A673 (cell line): ENCODE measurements around the gene SNX30.

Experiments used
- EZH2 ChIP-seq: fragments of 200-600 bp; sonication (generic); IDR thresholded peaks from 2 replicates; pipeline ENCODE4 v1.6.1; 2017; ENCODE audit warnings: borderline replicate concordance, low read depth, mild to moderate bottlenecking, mixed read lengths, antibody characterized with exemption, low read length; ENCODE audit not compliant: poor library complexity, severe bottlenecking
- TF ChIP-seq, protein P1 (sequence below): fragments of 300-800, 200-600 bp; sonication (generic); conservative IDR thresholded peaks from 2 replicates; pipeline ENCODE4 v1.5.1; 2017; ENCODE audit warnings: low read depth, mild to moderate bottlenecking, antibody characterized with exemption, low read length, moderate library complexity, mixed read lengths

DNA sequence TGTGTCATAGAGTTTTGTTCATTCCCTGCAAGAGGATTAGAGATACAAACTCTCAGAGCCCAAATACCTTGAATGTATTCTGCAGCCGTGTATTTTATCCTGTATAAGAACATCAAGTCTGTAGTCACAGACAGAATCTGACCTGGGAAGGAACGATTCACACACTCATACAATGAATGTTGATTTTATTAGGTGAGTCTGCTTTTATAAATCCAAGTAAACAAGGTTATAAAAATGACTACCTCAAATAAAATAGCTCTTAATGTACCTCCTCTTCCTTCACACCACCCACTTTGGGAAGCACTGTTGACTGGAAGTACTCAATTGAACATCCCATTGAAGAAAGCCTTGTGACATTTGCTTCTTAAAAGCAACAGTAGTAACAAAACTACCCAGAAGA is 128.2 kb downstream of the SNX30 start:
- TF ChIP-seq, protein P1, sequence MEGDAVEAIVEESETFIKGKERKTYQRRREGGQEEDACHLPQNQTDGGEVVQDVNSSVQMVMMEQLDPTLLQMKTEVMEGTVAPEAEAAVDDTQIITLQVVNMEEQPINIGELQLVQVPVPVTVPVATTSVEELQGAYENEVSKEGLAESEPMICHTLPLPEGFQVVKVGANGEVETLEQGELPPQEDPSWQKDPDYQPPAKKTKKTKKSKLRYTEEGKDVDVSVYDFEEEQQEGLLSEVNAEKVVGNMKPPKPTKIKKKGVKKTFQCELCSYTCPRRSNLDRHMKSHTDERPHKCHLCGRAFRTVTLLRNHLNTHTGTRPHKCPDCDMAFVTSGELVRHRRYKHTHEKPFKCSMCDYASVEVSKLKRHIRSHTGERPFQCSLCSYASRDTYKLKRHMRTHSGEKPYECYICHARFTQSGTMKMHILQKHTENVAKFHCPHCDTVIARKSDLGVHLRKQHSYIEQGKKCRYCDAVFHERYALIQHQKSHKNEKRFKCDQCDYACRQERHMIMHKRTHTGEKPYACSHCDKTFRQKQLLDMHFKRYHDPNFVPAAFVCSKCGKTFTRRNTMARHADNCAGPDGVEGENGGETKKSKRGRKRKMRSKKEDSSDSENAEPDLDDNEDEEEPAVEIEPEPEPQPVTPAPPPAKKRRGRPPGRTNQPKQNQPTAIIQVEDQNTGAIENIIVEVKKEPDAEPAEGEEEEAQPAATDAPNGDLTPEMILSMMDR: no peak
- TF ChIP-seq EZH2: no peak
